T1000 (cell line): Measurements from ENCODE around the gene RHBDF2.

Experiments
- DNase-seq: peaks from one replicate; lab custom pipeline; 2025; ENCODE audit warnings: mixed read lengths; lab: John Stamatoyannopoulos, UW

Gene RHBDF2

GRCh38 chr17:76461765-76462555, 39.3 kb downstream of the RHBDF2 start:
- DNase-seq: no peak

GRCh38 chr17:76459674-76460073, 41.5 kb downstream of the RHBDF2 start:
- no peak for DNase-seq

- no peak for DNase-seq
Observed at GRCh38 chr17:76458580-76459490, 42.4 kb downstream of the RHBDF2 start.

GRCh38 chr17:76453431-76453743, 47.8 kb downstream of the RHBDF2 start:
- no peak for DNase-seq

- DNase-seq: peak; percentile 88
Observed at GRCh38 chr17:76452660-76453430, 48.4 kb downstream of the RHBDF2 start, which contains the start of gene UBE2O. TSS of gene UBE2O (minus strand) at chr17:76453152. CDS start at chr17:76453141, 11 bp downstream.

GRCh38 chr17:76452127-76452659, 49.0 kb downstream of the RHBDF2 start:
- no peak for DNase-seq

- DNase-seq: no peak
Observed at GRCh38 chr17:76451506-76451905, 49.7 kb downstream of the RHBDF2 start.

GRCh38 chr17:76449126-76449525, 52.1 kb downstream of the RHBDF2 start:
- DNase-seq: no peak

GRCh38 chr17:76447931-76448652, 53.1 kb downstream of the RHBDF2 start:
- no peak for DNase-seq

GRCh38 chr17:76446449-76447231, 54.6 kb downstream of the RHBDF2 start:
- DNase-seq: peak; percentile 40

- DNase-seq: no peak
Observed at GRCh38 chr17:76445697-76446448, 55.4 kb downstream of the RHBDF2 start.

- peak; percentile 32 for DNase-seq
Observed at GRCh38 chr17:76444518-76445311, 56.5 kb downstream of the RHBDF2 start.

GRCh38 chr17:76442341-76443338, 58.6 kb downstream of the RHBDF2 start:
- no peak for DNase-seq

GRCh38 chr17:76441686-76442340, 59.4 kb downstream of the RHBDF2 start:
- DNase-seq: no peak

- no peak for DNase-seq
Observed at GRCh38 chr17:76440751-76441362, 60.4 kb downstream of the RHBDF2 start.

GRCh38 chr17:76439314-76439928, 61.8 kb downstream of the RHBDF2 start:
- no peak for DNase-seq
